WI38 (cell line): ENCODE measurements around the gene MYL6B.

Experiments
- H3K4me3 ChIP-seq: 2 replicates; pipeline ENCODE4 v1.5.1; 2011; ENCODE audit warnings: low read depth, mild to moderate bottlenecking, control low read depth, low read length
- CTCF ChIP-seq: IDR thresholded peaks from 2 replicates; pipeline ENCODE4 v1.5.1; 2012; ENCODE audit warnings: low read depth, mild to moderate bottlenecking, control low read depth, low read length

Gene MYL6B

GRCh38 chr12:56163533-56164344 lies 11.4 kb downstream of the MYL6B start:
- no peak for TF ChIP-seq CTCF
- H3K4me3 ChIP-seq = no peak overlapping the region

- TF ChIP-seq CTCF = no peak
- H3K4me3 ChIP-seq = no peak overlapping the region
Measured at GRCh38 chr12:56164345-56164729, 11.9 kb downstream of the MYL6B start.

GRCh38 chr12:56165369-56165768 lies 13.0 kb downstream of the MYL6B start:
- H3K4me3 ChIP-seq = no peak overlapping the region
- TF ChIP-seq CTCF = no peak

- no peak for TF ChIP-seq CTCF
- H3K4me3 ChIP-seq = no peak overlapping the region
Measured at GRCh38 chr12:56169229-56169759, 16.9 kb downstream of the MYL6B start.

- no peak overlapping the region for H3K4me3 ChIP-seq
- no peak for TF ChIP-seq CTCF
Measured at GRCh38 chr12:56172839-56173238, 20.5 kb downstream of the MYL6B start.

DNA sequence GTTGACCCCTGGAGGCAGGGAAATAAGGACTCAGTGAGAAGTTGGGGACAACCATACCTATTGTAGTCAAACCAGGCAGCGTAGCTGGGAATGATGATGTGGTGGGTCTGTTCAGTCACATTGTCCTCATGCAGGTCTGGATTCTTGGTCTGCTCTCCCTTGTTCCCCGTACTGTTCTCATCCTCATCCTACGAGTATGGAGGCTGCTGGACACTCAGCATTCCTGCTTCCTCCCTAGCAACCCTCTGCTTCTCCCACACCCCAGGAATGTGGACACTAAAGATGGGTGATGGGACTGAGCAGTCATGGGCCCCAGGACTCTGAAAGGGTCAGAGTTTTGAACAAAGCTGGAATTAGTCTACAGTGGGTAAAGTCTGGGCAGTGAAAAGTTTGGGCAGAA lies 26.0 kb downstream of the MYL6B start:
- H3K4me3 ChIP-seq = no peak overlapping the region
- TF ChIP-seq CTCF = no peak

DNA sequence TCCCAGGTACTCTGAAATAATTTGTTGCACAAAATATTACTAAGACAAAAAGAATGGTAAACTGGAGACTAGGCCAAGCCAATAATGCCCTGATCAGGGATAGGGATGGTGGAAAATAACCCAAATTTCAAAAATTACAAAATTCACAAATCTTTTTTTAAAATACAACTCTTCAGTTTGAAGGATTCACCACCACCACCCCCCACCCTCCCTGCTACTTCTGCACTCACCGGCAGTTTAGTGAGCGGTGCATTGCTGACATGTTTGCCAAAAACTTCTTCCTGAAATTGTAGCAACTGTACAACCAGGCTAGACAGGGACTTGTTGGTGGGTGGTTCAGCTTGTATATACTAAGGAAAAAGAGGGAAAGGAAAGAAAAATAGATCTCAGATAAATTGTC lies 34.6 kb downstream of the MYL6B start:
- TF ChIP-seq CTCF = no peak
- H3K4me3 ChIP-seq = no peak overlapping the region
